Loucy (cell line): ENCODE measurements around the gene LIN28A.

Experiments
- CTCF ChIP-seq: fragments of 200-600 bp; sonication (generic); conservative IDR thresholded peaks from 2 replicates; pipeline ENCODE4 v1.5.1; 2014; ENCODE audit warnings: mild to moderate bottlenecking, antibody characterized with exemption, low read length
- EZH2phosphoT487 ChIP-seq: fragments of 200-600 bp; IDR thresholded peaks from 2 replicates; pipeline ENCODE4 v1.6.1; 2018; ENCODE audit warnings: antibody characterized with exemption, mild to moderate bottlenecking, moderate library complexity, borderline replicate concordance

- TF ChIP-seq CTCF = no peak
- TF ChIP-seq EZH2phosphoT487 = no peak
Measured at GRCh38 chr1:26367441-26367840, 43.2 kb upstream of the LIN28A start.
